ENCODE data around the gene SLC25A12.

DNA sequence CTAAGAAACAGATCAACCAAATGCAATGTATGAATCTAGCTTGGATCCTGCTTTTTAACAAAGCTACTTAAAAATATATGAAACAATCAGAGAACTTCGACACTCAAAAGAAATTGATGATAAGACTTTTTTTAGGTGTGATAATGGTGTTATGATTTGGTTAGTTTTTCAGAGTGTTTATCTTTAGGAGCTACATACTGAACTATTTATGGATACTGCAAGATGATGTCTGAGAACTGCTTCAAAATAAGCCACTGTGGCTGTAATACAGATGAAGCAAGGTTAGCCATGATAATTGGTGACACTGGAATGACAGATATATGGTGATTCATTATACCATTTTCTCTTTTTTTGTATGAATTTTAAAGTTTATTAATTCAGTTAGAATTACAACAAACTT, 14.2 kb downstream of the SLC25A12 start:
- TF ChIP-seq TAF1 (IDR thresholded peaks at IDR 0.05; ENCODE audit: control insufficient read depth, extremely low read depth, insufficient read depth, low read length, severe bottlenecking) (no peak), EZH2 (IDR thresholded peaks at IDR 0.05; ENCODE audit: borderline replicate concordance, low read depth, low read length) (no peak)

All from K562 (cell line).